Stimulated activated CD8-positive, alpha-beta memory T cell treated with anti-CD3 and anti-CD28 coated beads, Interleukin-12 subunit alpha, Interleukin-12 subunit beta, amount 100 ng/mL, for 1 hour (primary cell): ENCODE results near the gene PAX7.
"Not testable (repeated sequence)": the region's sequence is repeated elsewhere in the genome, so short reads cannot be mapped to it uniquely, and the experiment has no call there.

ENCODE experiments used
- DNase-seq: peaks from one replicate; pipeline ENCODE4 v3.0.0-alpha.2; 2020; ENCODE audit warnings: low read depth

PAX7 gene

GRCh38 chr1:18630511-18631495 lies at the start of gene PAX7:
TSS of gene PAX7 (plus strand) at chr1:18630846. CDS start at chr1:18631604, 758 bp downstream.
- no peak for DNase-seq

DNA sequence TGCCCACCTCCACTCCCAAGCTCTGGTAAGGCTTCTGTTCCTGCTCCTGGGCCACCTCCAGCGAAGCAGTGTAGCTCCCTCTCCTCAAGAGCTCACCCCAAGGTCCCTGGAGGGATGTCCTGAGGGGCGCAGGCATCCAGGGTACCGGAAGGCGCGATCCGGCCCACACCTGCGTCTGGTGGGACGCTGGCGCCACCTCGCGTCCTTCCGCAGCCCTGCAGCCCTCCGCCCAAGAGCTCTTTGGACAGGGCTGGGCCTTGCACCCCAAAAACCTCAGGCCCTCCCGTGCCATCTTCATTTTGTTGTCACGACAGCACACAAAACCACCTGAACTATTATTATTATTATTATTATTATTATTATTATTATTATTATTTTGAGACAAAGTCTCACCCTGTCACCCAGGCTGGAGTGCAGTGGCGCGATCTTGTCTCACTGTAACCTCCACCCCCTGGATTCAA lies 49.2 kb upstream of the PAX7 start:
- no peak for DNase-seq

DNA sequence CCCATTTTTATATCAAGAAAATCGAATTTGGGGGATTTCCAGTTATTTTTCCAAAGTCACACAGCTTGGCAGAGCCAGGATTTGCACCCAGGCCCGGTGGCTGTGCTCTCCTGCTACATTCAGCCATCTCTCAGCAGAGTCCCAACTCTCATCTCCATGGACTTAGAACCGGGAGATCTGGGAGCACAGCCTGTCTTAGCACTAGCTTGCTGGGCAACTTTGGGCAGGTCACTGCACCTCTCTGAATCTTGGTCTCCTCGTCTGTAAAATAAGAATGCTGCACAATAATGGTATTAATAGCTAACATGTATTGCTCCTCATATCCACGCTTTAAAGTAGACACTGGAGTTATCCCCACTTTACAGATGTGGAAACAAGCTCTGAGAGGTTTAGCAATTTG lies 47.8 kb upstream of the PAX7 start:
- no peak for DNase-seq

DNA sequence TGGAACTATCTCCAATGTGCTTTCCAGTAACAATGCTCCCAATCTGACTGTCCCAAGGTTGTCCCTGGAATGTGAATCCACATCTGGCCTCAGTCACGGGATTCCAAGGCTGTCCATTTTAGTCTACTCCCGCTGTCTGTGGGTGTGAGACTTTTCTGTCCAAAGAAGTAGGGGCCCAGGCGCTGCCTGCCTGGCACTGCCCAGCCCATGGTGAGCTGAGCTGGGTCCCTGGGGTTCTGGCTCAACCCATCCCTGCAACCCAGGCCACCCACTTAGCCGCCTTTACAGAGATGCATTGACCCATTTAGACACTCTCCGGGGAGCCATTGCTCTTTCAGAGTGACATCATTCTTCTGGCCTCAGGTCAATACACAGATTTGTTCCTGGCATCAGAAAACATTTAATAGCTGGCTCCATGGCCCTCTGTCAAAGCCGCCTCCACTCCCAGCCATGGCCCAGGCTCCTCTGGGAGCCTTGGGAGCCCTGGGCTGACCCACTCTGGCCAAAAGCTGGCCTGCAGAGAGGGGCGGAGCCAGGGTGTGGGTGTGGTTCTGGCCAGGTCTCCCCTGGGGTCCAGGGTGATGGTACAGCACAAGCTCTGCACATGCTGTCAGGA lies 47.2 kb upstream of the PAX7 start:
- DNase-seq: no peak

GRCh38 chr1:18586016-18586415 lies 44.6 kb upstream of the PAX7 start:
- DNase-seq: not testable (repeated sequence)

DNA sequence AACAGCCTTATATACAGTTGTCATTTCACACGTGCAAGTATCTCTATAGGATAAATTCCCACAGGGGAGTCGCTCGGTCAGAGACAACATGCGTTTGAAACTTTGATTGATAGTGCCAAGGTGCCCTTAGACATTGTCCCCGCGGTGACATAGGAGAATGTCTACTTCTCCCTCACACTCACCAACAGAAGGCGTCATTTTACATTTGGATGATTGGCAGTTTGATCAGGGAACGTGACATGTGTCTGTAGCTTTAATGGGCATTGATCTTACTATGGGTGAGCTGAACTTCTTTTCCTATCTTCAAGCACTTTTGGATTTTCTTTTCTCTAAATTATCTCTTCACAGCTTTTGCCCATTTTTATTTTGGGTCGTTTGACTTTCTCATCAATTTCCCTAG lies 42.6 kb upstream of the PAX7 start:
- no peak for DNase-seq

DNA sequence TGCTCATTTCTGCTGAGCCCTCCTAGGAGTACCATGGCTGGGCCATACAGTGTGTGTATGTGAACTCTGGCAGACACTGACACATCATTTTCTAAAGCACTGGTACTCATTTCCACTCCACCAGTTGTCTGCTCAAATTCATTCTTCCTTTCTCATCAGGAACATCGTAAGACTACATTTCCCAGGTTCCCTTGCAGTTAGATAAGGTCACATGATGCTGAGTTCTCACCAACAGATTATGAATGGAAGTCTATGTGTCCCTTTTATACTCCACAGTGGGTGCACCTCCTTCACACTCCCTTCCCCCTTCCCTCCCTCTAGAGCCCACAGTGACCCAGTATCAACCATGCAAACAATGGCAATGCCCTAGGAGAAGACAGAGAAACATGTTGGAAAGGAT lies 38.3 kb upstream of the PAX7 start:
- no peak for DNase-seq

DNA sequence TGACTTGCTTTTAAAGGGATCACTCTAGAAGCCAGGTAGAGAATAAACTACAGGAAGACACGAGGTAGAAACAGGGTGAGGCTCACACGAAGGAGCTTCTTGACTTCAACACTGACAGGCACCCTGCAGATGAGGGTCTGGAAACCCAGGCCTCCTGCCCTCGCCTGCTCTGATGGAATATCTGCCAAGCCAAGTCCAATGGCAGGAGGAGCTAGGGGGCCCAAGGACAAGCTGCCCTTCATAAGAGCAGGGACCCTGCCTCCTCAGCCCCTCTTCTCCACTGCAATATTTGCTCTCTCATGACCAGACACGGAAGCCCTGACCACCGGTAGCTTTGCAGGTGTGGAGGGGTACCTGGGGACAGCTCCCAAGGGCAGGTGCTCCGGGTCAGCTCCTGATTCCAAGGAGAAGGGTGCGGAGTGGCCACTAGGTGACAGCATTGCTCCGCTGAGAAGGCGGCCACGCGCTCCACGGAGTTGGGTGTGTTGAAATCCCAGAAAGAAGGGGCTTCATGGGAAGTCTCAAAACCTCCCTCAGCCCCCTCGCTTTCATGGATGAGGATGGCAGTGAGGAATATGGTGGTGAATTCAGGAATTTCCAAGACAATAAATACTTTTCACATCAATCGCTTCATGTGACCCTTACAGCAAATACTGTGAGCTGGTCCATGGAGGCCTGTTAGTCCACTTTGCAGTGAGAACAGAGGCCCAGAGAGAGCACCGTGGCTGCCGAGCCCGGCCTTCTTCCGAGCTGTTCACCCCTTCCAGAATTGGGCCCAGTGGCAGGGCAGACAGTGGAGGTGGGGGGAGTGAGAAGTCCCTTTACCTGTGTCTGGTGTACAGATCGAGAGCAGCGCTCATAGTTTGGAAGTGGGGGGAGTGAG lies 33.2 kb upstream of the PAX7 start:
- peak; percentile 28 for DNase-seq

DNA sequence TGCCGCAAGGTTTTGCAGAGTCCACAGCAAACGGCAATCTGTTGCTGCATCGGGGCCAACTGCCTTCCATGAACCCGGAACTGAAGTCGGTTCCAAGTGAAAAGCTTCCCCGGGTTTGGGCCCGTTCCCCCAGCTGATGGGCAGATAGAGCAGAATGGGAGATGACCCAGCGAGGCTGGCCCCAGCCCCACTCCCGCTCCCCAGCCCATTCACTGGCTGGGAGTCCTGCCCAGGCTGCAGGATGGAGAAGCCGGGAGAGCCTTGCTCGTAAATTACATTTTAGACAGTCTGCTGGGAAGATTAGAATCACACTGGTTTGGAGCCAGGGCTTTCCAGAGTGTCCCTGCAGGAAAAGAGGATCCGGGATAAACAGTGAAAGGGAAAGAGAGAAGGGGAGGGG lies 31.6 kb upstream of the PAX7 start:
- no peak for DNase-seq

DNA sequence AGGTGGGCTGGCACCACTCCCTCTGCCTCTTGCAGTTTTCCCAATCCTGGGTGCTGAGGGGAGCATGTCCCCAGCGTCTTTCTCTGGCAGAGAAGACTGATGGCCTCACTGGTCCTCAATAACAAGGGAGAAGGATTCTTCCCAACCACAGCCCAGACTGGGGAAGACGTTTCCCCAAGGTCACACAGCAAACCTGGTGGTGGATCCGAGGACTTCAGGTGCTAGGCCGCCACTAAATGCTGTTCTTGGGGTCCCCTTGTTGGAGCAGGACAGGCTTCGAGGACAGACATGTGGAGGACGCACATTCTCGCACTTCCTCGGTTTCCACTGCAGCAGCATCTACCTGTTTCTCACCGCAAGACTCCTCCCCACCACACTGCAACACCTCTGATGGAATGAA lies 30.9 kb upstream of the PAX7 start:
- no peak for DNase-seq

DNA sequence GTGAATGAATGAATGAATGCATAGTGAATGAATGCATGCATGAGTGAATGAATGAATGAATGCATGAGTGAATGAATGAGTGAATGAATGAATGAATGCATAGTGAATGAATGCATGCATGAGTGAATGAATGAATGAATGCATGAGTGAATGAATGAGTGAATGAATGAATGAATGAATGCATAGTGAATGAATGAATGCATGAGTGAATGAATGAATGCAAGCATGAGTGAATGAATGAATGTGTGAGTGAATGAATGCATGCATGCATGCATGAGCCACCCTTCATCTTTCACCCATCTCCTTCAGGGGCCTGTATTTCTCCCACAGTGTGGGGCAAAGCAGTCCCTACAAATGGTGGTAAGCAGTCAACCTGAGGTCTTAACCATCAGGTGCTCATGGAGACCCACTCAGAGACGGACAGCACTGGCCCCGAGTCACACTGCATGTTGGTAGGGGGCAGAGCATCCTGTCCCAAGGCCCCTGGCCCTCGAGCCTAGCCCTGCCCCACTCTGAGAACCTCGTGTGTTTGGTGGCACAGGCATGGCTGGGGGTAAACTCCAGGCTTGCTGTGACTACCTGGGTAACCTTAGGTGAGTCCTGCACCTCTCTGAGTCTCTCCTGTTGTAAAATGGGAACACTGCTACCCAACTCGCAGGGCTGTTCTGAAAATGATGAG lies 28.0 kb upstream of the PAX7 start:
- DNase-seq: no peak

GRCh38 chr1:18603212-18603852 lies 27.3 kb upstream of the PAX7 start:
- DNase-seq: no peak

DNA sequence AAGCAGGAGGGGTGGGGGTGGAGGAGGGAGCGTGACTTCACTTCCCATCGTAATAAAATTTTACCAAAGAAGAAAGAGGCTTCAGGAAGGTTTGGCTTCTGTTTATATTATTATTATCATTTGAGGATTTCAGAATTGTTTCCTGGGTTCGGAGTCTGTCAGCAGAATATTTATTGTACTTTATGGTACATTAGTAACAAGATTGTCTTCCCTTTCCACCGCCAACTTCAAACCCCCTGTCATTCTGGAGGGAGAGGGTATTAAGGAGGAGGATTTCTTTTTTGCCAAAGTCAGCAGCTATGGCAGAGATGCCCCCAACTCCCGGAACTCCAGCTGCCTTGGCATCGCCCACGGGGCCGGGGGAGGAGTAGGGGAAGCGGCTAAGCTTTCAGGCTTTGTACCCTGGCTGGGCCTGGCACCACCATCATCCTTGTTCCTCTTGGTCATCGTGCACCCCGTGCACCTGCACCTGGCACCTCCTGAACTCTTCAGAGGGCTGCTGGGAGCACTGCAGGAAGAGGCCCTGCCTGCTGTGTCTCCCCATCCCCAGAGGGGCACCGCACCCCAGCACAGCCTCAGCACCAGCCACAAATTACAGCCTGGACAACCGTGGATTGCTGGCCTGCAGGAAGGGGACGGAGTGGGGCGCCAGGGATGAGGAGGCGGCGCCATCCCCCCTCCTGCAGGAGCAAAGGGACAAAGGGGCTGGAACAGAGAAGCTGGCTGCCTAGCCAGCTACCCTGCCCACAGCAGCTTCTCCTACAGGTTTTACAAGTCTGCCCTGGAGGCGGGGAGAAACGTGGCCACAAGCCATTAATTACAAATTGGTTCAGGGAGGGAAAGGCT lies 24.0 kb upstream of the PAX7 start:
- DNase-seq: no peak

DNA sequence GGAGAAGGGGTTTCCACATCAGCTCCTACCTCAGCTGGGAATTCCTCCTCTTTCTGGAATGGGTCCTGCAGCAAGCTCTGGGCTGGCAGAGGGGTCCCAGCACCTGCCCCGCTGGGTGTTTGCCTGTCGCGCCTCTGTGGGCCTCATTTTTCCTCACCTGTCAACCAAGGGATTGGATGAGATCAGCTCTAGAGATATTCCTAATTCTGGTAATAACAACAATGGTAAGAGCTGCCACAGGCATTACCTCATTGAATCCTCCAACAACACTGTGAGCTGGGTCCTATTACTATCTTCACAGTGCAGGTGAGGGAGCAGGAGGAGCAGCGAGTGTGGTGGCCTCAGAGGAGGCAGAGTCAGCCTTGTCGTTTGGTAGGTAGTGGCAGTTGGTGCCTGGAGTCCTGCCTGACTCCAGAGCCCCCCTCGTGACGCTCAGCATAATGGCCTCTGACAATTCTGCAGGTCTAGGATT lies 23.3 kb upstream of the PAX7 start:
- no peak for DNase-seq

DNA sequence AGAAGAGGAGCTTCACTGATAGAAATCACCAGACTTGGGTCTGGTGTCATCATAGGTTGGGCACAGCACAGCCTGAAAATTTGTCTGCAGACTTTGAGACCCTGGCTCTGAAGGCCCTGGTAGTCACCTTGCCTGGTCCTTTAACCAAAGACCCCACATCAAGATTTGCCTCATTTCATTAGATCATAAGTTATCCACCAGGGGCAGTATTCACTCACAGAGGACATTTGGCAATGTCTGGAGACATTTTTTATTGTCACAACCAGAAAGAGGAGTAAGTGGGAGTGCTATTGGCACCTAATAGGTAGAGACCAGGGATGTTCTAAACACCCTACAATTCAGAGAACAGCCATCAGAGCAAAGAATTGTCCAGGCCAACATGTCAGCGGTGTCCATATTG lies 22.1 kb upstream of the PAX7 start:
- no peak for DNase-seq

GRCh38 chr1:18611311-18611710 lies 19.3 kb upstream of the PAX7 start:
- no peak for DNase-seq

DNA sequence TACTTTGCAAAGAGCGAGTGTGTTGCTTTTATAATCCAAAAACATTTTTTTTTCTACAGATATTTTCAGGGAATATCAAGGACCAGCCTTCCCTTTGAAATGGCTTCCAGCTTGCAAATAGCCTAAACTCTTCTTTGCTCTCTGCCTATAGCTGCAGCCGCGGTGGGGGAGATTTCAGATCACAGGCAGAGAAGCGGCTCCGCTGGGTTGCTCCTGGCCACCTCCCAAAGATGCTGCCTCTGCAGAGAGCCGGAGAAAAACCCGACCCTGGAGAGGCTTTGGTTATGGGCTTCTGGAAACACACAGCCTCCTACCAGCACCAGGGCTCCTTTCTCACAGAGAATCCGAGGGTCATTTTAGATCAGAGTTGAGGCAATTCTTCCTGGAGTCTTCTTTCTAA lies 18.6 kb upstream of the PAX7 start:
- DNase-seq: no peak

- no peak for DNase-seq
Measured at GRCh38 chr1:18614069-18614735, 16.4 kb upstream of the PAX7 start.
